Prostate gland (tissue), 2 donors: Measurements from ENCODE around the gene HOXD8.

Source experiments
- CTCF ChIP-seq, 4 experiments: fragments of 200-600 bp in 2 of 4; fragments of 450-650 bp in 2 of 4; sonication (generic) in 2 of 4; IDR thresholded peaks; 1 replicate in 3 of 4; 2 replicates in 1 of 4; pipeline ENCODE4 v1.5.1; 2016 to 2019; ENCODE audit warnings: antibody characterized with exemption in 4 of 4, mild to moderate bottlenecking in 2 of 4, moderate library complexity in 2 of 4
- POLR2A ChIP-seq: fragments of 450-650 bp; IDR thresholded peaks from one replicate; pipeline ENCODE4 v1.6.1; 2016; ENCODE audit warnings: antibody characterized with exemption, mild to moderate bottlenecking
- POLR2AphosphoS5 ChIP-seq: sonication (generic); formaldehyde crosslinking; IDR thresholded peaks from one replicate; pipeline ENCODE4 v1.6.1; 2017; ENCODE audit warnings: antibody characterized with exemption

- TF ChIP-seq POLR2A (no peak), POLR2AphosphoS5 (no peak), CTCF (IDR thresholded peaks at IDR 0.05) (no peak)
These were observed 847 bp downstream of the HOXD8 start for GRCh38 chr2:176130147-176130956.
